BE2C (cell line): ENCODE results near the gene TIFAB.
A peak's percentile ranks its signal among the peaks of the same experiment; 100 is the strongest.

Experiments
- DNase-seq: peaks from one replicate; pipeline ENCODE4 v3.0.0-alpha.2; 2020
- H3K27me3 ChIP-seq: fragments of 250-450 bp; sonication (Bioruptor Pico); 2 replicates; pipeline ENCODE4 v1.5.1; 2020; ENCODE audit warnings: mild to moderate bottlenecking
- H3K36me3 ChIP-seq: fragments of 250-450 bp; sonication (Bioruptor Pico); 2 replicates; pipeline ENCODE4 v1.5.1; 2020; ENCODE audit warnings: mild to moderate bottlenecking
- H3K4me1 ChIP-seq: fragments of 250-450 bp; sonication (Bioruptor Pico); 2 replicates; pipeline ENCODE4 v1.5.1; 2020
- H3K4me3 ChIP-seq: 2 replicates; pipeline ENCODE4 v1.5.1; 2011; ENCODE audit warnings: low read depth, low read length
- H3K9me3 ChIP-seq: fragments of 250-450 bp; sonication (Bioruptor Pico); 2 replicates; pipeline ENCODE4 v1.5.1; 2020
- TF ChIP-seq, protein P1 (sequence below): IDR thresholded peaks from 2 replicates; pipeline ENCODE4 v1.5.1; 2012; ENCODE audit warnings: mild to moderate bottlenecking, low read depth, low read length

The TIFAB gene

GRCh38 chr5:135492319-135492626, 40.1 kb upstream of the TIFAB start:
- TF ChIP-seq, protein P1, sequence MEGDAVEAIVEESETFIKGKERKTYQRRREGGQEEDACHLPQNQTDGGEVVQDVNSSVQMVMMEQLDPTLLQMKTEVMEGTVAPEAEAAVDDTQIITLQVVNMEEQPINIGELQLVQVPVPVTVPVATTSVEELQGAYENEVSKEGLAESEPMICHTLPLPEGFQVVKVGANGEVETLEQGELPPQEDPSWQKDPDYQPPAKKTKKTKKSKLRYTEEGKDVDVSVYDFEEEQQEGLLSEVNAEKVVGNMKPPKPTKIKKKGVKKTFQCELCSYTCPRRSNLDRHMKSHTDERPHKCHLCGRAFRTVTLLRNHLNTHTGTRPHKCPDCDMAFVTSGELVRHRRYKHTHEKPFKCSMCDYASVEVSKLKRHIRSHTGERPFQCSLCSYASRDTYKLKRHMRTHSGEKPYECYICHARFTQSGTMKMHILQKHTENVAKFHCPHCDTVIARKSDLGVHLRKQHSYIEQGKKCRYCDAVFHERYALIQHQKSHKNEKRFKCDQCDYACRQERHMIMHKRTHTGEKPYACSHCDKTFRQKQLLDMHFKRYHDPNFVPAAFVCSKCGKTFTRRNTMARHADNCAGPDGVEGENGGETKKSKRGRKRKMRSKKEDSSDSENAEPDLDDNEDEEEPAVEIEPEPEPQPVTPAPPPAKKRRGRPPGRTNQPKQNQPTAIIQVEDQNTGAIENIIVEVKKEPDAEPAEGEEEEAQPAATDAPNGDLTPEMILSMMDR: no peak
- Histone ChIP-seq H3K4me1 (peaks cover 4% of the 10 kb centered on the region), H3K36me3 (no peaks in the 10 kb centered on the region), H3K9me3 (no peaks in the 10 kb centered on the region), H3K27me3 (no peaks in the 10 kb centered on the region; the same call in 1 of the 2 replicates), H3K4me3 (no peak overlapping the region)
- DNase-seq: no peak

DNA sequence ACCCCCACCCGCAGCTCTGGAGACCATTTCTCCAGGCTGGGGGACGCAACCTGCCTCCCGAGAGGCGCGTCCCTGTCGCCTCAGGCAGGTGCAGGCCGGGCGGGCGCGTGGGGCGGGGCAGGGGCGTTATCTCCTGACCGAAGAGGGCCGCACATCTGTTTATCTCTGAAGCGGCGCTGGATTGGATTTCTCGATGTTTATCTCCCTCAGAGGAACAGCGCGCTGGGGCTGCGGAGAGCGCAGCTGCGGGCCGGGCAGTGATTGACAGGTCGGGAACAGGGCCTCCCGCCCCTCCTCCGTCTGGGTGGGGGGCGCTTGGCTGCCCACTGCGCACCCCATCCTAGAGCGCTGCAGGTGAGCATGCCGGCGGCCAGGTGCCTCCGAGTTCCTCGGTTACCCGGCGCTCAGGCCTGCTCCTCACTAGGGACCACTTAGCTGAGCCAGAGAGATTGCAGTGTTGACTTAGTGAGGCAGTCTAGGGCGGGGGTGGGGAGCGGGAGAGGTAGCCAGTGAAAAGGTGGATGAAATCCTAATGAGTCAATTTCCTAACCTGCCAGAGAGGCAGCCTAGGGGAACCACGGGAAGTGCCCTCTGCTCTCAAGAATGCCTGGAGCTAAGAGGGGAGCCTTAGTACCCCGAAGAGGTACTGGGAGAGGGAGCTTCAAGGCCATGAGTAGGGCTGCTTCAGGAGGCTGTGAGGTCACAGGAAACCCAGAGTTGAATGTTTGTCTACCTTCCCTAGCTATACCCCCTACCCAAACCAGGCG, 39.6 kb upstream of the TIFAB start:
- Histone ChIP-seq H3K36me3 (no peaks in the 10 kb centered on the region), H3K4me1 (peaks cover 4% of the 10 kb centered on the region), H3K27me3 (no peaks in the 10 kb centered on the region; the same call in 1 of the 2 replicates), H3K4me3 (0 out of 2 replicates have a peak overlapping the region, but pooled peaks have one; percentile 10), H3K9me3 (no peaks in the 10 kb centered on the region)
- TF ChIP-seq, protein P1: no peak
- DNase-seq: peak; percentile 27

- TF ChIP-seq, protein P1: no peak
- H3K9me3 ChIP-seq: no peaks in the 10 kb centered on the region
- peaks cover 4% of the 10 kb centered on the region for H3K4me1 ChIP-seq
- no peak for DNase-seq
- no peaks in the 10 kb centered on the region for H3K36me3 ChIP-seq
- H3K27me3 ChIP-seq: no peaks in the 10 kb centered on the region; the same call in 1 of the 2 replicates
- H3K4me3 ChIP-seq: 0 out of 2 replicates have a peak overlapping the region, but pooled peaks have one; percentile 10
Observed at GRCh38 chr5:135491038-135491551, 38.9 kb upstream of the TIFAB start.

- no peak for DNase-seq
- Histone ChIP-seq H3K27me3 (no peaks in the 10 kb centered on the region; the same call in 1 of the 2 replicates), H3K36me3 (no peaks in the 10 kb centered on the region), H3K4me1 (peaks cover 4% of the 10 kb centered on the region), H3K4me3 (no peak overlapping the region), H3K9me3 (no peaks in the 10 kb centered on the region)
- TF ChIP-seq, protein P1: no peak
Observed at GRCh38 chr5:135490245-135491037, 38.3 kb upstream of the TIFAB start.

DNA sequence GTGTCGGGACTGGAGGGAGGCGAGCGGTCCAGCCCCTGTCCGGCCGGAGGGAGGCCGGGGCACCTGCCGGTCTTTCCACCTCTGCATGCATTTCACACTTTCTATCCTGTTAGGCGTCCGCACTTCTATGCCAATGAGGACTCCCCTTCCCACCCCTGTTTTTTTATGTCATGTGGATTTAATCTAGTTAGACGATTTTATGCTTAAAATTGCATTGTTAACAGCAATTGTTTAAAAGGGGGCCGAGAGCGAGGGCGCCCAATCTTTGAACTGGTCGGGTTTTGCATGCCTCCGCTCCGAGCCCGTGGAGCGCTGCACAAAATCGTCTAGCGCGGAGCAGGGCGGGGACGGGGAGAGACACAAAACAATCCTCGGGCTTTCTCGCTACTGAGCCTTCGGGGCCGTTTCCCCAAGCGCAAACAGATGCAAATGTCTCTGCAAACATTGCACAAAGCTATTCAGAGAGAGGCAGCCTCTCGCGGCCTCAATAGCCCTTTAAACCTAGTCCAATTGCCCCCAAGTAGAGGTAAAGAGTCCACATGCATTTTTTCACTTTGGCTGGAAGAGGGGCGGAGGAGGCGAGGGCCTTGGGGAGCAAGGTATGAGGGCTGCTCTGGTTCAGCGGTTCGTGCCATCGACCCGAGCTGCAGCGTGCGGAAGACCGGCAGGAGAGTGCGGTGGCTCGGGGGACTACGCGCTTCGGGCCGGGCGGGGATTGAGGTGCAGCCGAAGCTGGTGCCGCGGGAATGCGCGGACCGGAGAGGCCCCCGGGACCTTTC, 37.5 kb upstream of the TIFAB start:
- TF ChIP-seq, protein P1: no peak
- H3K9me3 ChIP-seq: no peaks in the 10 kb centered on the region
- peaks cover 4% of the 10 kb centered on the region for H3K4me1 ChIP-seq
- H3K4me3 ChIP-seq: no peak overlapping the region
- DNase-seq: no peak
- H3K27me3 ChIP-seq: no peaks in the 10 kb centered on the region; the same call in 1 of the 2 replicates
- no peaks in the 10 kb centered on the region for H3K36me3 ChIP-seq
